HFF-Myc (cell line): ENCODE measurements around the gene EHD3.

Source experiments
- DNase-seq: peaks from one replicate; pipeline ENCODE4 v3.0.0-alpha.2; 2011; ENCODE audit warnings: low read depth; ENCODE audit errors: extremely low read depth
- H3K4me3 ChIP-seq: replicated peaks from 2 replicates; pipeline ENCODE4 v1.5.1; 2011; ENCODE audit warnings: low read depth, mild to moderate bottlenecking, control low read depth, low read length
- TF ChIP-seq, protein P1 (sequence below): IDR thresholded peaks from 2 replicates; pipeline ENCODE4 v1.5.1; 2012; ENCODE audit warnings: mild to moderate bottlenecking, low read depth, low read length, control low read depth; ENCODE audit errors: missing control alignments

EHD3 gene

DNA sequence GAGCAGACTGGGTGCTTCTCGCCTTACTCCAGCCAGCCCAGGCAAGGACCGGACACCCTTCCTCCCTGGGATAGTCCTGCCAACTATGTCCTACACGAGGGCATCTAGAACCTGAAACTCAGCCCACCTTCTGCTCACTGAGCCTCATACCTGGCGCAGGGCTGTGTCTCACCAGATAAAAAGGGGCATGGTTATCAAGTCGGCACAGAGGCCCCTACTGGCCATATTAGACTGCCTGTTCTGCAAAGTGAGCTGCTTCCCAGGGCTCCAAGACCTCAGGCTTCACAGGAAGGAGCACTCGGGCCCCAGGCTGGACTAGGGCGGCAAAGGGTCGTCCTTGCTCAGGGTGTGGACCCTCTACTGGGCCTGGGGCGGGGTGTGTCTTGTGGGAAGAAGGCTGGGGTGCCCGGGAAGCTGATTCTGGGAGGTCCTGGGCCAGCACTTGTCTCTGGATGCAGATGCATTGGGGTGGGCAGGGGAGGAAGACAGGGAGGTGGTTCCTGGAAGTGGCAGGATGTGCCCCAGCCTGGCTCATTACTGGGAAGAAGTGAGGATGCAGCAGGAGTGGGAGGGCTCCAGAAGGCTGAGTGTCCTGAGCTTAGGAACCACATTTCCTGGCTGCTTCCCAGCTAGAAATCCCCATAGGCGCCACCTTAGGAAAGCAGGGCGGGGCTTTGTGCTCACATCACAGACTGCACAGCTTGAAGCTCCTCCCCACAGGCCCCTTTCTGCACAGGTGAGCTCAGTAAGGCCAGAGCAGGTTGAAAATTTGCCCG lies 19.6 kb downstream of the EHD3 start:
- TF ChIP-seq, protein P1, sequence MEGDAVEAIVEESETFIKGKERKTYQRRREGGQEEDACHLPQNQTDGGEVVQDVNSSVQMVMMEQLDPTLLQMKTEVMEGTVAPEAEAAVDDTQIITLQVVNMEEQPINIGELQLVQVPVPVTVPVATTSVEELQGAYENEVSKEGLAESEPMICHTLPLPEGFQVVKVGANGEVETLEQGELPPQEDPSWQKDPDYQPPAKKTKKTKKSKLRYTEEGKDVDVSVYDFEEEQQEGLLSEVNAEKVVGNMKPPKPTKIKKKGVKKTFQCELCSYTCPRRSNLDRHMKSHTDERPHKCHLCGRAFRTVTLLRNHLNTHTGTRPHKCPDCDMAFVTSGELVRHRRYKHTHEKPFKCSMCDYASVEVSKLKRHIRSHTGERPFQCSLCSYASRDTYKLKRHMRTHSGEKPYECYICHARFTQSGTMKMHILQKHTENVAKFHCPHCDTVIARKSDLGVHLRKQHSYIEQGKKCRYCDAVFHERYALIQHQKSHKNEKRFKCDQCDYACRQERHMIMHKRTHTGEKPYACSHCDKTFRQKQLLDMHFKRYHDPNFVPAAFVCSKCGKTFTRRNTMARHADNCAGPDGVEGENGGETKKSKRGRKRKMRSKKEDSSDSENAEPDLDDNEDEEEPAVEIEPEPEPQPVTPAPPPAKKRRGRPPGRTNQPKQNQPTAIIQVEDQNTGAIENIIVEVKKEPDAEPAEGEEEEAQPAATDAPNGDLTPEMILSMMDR: no peak
- no peak for DNase-seq
- H3K4me3 ChIP-seq: no peak overlapping the region

DNA sequence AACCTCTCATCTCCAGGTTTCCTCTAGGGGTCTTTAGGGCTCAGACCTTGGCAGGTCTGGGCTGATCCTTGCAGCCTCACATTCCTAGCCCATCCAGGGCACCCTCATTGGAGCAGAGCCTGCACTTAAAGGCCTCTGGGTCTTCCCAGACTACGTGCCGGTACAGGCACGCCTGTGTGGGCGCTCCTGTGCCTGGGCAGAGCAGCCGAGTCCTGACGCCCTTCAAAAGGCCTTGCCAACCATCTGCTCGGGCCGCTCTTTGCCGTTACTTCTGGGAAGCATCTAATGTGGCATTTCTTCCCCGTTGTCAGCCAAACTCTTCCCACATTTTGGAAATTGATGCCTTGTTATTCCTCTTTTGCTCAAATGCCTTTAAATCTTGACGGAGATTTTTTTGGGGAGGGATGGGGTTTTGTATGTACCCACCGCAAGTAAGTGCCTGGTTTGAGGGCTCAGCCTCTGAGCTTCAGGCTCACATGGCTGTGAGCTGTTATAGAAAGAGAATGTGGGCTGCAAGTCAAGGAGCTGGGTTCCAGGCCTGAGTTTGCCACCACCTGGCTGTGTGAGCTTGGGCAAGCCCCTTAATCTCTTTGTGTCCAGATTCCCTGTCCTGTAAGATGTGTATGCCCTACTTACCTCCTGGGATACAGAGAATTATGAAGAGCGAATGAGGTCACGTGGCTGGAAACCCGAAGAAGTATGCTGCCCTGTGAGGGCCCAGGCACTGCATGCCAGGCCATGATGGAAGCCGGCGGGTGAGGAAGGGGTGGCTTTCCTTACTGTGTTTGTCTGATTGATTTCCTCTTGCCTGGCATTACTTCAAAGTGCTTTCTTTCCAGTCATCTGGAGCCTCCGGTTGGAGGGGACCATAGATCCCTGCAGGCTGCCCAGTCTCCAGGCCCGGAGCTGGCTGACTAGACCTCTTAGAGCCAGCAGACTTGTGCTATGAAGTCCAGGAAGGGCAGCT lies 20.6 kb downstream of the EHD3 start:
- no peak for DNase-seq
- TF ChIP-seq, protein P1: no peak
- no peak overlapping the region for H3K4me3 ChIP-seq

DNA sequence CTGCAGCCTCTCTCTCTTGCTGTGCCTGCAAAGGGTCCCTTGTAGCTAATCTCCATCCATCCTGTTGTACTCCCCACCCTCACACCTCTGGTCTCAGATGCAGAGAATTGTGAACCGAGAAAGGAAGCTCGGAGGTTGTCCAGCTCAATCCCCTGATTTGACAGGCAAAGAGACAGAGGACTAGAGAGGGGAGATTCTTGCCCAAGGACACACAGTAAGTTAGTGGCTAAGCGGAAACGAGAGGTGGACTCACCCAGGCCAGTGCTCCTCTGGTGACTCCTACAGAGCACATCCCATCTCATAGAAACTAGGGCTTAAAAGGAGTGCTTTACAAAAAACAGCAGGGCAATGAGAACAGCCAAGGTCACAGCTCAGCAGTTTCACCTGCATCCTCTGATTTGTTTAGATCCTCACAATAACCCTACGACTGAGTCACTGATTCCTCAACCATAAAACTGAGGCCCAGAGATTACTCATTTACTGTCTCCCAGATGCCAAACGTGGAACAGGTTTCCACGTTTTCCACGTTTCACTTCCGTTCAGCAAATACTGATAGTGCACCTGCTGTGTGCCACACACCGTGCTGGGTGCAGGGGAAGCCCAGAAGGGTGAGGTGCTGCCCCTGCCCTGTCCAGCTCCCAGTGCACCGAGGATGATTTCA lies 22.1 kb downstream of the EHD3 start:
- no peak for DNase-seq
- TF ChIP-seq, protein P1: no peak

DNA sequence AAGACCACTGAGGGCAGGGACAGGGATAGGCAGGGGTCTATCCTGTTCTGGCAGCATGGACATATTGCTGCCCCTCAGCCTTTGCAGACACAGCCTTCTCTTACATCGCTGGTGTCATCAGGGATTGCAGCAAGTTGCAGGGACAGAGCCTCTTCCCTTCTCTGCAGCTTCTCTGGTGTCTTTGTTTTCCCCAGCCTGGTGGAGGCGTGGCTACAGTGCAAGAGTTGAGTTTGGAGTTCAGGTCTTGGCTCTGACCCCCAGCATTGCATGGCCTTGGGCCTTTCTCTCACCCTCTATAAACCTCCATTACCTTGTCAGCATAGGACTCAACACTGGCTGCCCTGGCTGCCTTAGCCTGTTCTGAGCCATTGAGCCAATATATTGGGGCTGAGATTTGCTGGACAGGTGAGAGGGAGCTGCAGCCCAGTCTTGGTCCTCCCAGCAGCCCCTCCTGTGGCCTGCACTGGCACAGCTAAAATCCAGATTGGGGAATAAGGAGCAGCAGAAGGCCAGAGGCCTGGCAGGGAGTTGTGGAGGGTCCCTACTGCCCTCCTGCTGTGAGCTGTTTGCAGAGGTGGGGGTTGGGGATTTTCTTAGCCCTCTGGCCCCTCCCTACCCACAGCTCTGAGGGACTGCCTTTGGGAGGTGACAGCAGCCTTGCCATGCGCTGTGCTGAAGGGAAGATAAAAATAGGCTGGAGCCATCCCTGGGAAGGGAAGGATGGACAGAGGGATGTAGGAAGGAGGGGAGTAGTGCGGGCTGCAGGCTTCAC lies 22.8 kb downstream of the EHD3 start:
- TF ChIP-seq, protein P1: no peak
- no peak overlapping the region for H3K4me3 ChIP-seq
- no peak for DNase-seq

More for the DNA sequence above, 22.1 kb downstream of the EHD3 start:
- H3K4me3 ChIP-seq: no peak overlapping the region

DNA sequence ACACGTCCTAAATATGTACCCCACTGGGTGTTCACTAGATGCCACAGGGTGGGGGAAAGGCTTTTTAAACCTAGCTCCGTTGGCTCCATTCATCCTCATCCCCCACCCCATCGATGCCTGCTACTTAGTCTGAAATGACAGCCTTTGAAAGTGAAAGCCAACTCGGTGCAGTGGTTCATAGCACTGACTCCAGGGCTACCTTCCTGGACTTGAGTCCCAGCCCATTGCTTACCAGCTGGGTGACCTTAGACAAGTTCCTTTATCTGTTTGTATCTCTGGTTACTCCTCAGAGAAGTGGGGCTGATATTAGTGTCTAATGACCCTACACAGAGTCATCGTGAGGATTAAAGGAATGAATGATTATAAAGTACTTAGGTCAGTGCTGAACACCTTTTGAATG lies 24.4 kb downstream of the EHD3 start:
- DNase-seq: no peak

More for the DNA sequence above, 24.4 kb downstream of the EHD3 start:
- TF ChIP-seq, protein P1: no peak
- no peak overlapping the region for H3K4me3 ChIP-seq
